Uterus (tissue), 2 donors: ENCODE data around the gene ICAM3.

Experiments used
- POLR2A ChIP-seq, 2 donors: fragments of 450-650 bp; IDR thresholded peaks; one replicate each; pipeline ENCODE4 v1.6.1; 2016; ENCODE audit warnings: antibody characterized with exemption in 2 of 2, mild to moderate bottlenecking in 1 of 2, moderate library complexity in 1 of 2
- TF ChIP-seq, protein P1 (sequence below), 4 experiments: fragments of 200-600 bp in 2 of 4; fragments of 450-650 bp in 2 of 4; sonication (generic) in 2 of 4; IDR thresholded peaks; one replicate each; pipeline ENCODE4 v1.5.1; 2016 to 2019; ENCODE audit warnings: antibody characterized with exemption in 4 of 4, mild to moderate bottlenecking in 2 of 4, moderate library complexity in 1 of 4

DNA sequence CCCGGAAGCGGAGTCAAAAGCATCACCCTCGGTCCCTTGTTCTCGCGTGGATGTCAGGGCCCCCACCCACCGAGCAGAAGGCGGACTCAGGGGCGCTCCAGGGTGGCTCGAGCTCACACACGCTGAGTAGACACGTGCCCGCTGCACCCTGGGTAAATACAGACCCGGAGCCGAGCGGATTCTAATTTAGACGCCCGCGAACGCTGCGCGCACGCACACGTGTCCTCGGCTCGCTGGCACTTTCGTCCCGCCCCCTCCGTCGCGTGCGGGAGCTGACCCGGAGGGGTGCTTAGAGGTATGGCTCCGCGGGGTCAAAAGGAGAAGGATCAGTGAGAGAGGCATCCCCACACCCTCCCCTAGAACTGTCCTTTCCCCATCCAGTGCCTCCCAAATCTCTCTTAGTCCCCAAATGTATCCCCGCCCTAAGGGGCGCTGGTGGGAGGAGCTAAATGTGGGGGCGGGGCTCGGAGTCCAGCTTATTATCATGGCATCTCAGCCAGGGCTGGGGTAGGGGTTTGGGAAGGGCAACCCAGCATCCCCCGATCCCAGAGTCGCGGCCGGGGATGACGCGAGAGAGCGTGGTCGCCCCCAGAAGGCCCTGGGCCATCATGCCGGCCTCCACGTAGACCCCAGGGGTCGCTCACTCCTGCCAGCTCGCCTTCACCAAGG lies 50.1 kb downstream of the ICAM3 start:
- TF ChIP-seq, protein P1, sequence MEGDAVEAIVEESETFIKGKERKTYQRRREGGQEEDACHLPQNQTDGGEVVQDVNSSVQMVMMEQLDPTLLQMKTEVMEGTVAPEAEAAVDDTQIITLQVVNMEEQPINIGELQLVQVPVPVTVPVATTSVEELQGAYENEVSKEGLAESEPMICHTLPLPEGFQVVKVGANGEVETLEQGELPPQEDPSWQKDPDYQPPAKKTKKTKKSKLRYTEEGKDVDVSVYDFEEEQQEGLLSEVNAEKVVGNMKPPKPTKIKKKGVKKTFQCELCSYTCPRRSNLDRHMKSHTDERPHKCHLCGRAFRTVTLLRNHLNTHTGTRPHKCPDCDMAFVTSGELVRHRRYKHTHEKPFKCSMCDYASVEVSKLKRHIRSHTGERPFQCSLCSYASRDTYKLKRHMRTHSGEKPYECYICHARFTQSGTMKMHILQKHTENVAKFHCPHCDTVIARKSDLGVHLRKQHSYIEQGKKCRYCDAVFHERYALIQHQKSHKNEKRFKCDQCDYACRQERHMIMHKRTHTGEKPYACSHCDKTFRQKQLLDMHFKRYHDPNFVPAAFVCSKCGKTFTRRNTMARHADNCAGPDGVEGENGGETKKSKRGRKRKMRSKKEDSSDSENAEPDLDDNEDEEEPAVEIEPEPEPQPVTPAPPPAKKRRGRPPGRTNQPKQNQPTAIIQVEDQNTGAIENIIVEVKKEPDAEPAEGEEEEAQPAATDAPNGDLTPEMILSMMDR (IDR thresholded peaks at IDR 0.05), result no peak
- no peak for TF ChIP-seq POLR2A (IDR thresholded peaks at IDR 0.05)
